WERI-Rb-1 (cell line): ENCODE data around the gene BICD2.

Source experiments
- DNase-seq: peaks from one replicate; pipeline ENCODE4 v3.0.0-alpha.2; 2020
- H3K27ac ChIP-seq: fragments of 250-450 bp; sonication (Bioruptor Pico); 2 replicates; pipeline ENCODE4 v1.5.1; 2020; ENCODE audit warnings: mild to moderate bottlenecking, moderate library complexity
- H3K27me3 ChIP-seq: fragments of 250-450 bp; sonication (Bioruptor Pico); 2 replicates; pipeline ENCODE4 v1.5.1; 2021; ENCODE audit warnings: mild to moderate bottlenecking, low read depth, moderate library complexity; ENCODE audit not compliant: insufficient read depth, severe bottlenecking
- H3K36me3 ChIP-seq: fragments of 250-450 bp; sonication (Bioruptor Pico); 2 replicates; pipeline ENCODE4 v1.5.1; 2020; ENCODE audit warnings: mild to moderate bottlenecking, moderate library complexity
- H3K4me3 ChIP-seq: 2 replicates; pipeline ENCODE4 v1.5.1; 2011; ENCODE audit warnings: low read depth, mild to moderate bottlenecking, control low read depth, low read length
- H3K9me3 ChIP-seq: fragments of 250-450 bp; sonication (Bioruptor Pico); 2 replicates; pipeline ENCODE4 v1.5.1; 2021; ENCODE audit warnings: mild to moderate bottlenecking, moderate library complexity; ENCODE audit not compliant: severe bottlenecking
- TF ChIP-seq, protein P1 (sequence below): IDR thresholded peaks from 2 replicates; pipeline ENCODE4 v1.5.1; 2011; ENCODE audit warnings: low read depth, mild to moderate bottlenecking, control low read depth, inconsistent platforms, low read length

BICD2 gene

DNA sequence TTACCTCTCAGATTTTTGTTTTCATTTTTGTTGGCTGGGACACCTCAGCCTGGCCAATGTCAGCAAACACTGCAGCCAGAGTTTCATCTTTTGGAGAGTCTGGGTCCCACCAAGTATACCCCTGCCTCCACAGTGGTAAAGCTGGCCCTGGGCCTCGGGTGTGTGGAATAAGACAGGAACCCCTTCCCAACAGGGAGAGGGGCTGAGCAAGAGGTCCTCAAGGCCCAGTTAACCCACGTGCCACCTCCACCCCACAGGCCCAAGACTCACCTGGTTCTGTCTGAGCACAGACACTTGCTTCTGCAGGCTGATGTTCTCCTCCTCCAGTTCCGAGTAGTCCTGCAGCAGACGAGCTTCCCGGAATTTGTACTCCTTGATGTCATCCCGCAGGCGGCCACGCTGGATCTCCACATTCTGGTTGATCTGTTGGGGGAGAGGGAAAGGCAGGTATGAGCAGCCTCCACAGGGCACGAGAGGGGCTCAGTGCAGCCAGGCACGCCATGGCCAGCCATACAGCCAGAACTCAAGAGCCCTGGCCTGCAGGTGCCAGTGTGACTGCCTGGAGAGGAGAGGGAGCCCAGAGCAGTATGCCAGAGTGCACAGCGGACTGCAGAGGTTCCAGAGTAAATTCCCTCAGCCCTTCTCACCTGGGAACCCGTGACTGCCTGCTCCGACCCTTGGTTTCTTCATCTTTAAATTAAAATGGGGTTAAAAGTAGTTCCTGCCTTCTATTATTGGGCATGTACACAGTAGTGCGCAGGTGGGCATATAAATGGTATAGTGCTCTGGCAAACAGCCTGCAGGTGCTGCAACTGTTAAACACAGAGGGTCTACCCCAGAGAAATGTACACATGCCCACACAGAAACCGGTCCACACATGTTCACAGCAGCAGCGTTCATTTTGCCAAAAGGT, 42.0 kb downstream of the BICD2 start:
- H3K4me3 ChIP-seq: no peak overlapping the region
- H3K27ac ChIP-seq: no peak overlapping the region
- no peaks in the 10 kb centered on the region for H3K27me3 ChIP-seq
- peaks cover 76% of the 10 kb centered on the region for H3K36me3 ChIP-seq
- H3K9me3 ChIP-seq: no peaks in the 10 kb centered on the region
- TF ChIP-seq, protein P1, sequence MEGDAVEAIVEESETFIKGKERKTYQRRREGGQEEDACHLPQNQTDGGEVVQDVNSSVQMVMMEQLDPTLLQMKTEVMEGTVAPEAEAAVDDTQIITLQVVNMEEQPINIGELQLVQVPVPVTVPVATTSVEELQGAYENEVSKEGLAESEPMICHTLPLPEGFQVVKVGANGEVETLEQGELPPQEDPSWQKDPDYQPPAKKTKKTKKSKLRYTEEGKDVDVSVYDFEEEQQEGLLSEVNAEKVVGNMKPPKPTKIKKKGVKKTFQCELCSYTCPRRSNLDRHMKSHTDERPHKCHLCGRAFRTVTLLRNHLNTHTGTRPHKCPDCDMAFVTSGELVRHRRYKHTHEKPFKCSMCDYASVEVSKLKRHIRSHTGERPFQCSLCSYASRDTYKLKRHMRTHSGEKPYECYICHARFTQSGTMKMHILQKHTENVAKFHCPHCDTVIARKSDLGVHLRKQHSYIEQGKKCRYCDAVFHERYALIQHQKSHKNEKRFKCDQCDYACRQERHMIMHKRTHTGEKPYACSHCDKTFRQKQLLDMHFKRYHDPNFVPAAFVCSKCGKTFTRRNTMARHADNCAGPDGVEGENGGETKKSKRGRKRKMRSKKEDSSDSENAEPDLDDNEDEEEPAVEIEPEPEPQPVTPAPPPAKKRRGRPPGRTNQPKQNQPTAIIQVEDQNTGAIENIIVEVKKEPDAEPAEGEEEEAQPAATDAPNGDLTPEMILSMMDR: no peak
- no peak for DNase-seq

DNA sequence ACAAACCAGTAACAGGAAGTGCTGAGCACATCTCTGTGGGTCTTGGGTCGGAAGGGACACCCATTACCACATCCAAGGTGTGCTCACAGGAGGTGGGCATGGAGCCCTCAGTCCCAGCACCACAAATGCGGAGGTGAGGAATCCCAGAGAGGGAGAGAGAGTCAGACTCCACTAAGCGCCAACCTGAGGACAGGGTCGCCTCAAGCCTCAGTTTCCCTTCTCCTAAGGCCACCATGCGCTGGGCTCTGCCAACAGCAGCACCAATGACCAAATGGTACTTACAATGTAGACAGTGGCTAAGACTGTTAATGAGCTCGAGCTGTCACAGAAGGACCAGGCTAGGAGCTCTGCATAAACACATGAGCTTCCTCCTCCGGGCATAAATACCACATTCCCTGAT, 43.1 kb downstream of the BICD2 start:
- no peaks in the 10 kb centered on the region for H3K27me3 ChIP-seq
- no peak overlapping the region for H3K27ac ChIP-seq
- no peaks in the 10 kb centered on the region for H3K9me3 ChIP-seq
- no peak overlapping the region for H3K4me3 ChIP-seq
- peaks cover 79% of the 10 kb centered on the region for H3K36me3 ChIP-seq
- TF ChIP-seq, protein P1: no peak
- DNase-seq: no peak

DNA sequence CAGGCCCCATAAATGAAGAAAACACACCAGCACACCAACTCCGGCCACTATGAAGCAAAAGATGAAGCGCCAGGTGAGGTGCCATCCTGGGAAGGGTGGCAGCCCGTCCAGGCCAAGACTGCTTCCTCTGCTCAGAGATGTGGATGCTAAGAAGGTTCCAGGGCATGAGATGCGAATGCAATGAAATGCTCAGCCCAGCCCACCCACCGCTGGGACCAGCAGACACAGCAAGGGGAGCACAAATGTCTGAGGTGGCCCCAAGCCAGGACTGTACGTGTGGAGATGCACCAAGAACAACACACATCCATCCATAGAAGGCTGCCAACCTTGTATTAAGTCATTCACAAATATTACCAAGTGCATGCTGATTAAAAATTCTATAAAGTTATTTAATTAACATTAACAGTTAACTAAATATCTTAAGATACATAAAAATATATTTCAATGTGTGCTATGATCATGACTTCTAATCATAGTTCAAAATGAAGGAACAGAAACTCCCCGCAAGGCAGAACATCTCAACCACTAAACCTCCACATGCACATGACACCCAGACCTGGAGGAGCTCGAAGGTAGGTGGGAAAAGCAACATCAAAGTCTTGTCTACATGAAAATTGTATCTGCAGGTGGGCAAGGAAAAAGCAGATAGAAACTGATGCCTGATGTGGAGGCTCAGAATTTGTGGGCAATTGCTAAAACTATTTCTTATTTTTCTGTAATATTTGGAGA, 43.7 kb downstream of the BICD2 start:
- TF ChIP-seq, protein P1: no peak
- no peak for DNase-seq
- no peak overlapping the region for H3K27ac ChIP-seq
- H3K9me3 ChIP-seq: no peaks in the 10 kb centered on the region
- peaks cover 79% of the 10 kb centered on the region for H3K36me3 ChIP-seq
- H3K4me3 ChIP-seq: no peak overlapping the region
- H3K27me3 ChIP-seq: no peaks in the 10 kb centered on the region

DNA sequence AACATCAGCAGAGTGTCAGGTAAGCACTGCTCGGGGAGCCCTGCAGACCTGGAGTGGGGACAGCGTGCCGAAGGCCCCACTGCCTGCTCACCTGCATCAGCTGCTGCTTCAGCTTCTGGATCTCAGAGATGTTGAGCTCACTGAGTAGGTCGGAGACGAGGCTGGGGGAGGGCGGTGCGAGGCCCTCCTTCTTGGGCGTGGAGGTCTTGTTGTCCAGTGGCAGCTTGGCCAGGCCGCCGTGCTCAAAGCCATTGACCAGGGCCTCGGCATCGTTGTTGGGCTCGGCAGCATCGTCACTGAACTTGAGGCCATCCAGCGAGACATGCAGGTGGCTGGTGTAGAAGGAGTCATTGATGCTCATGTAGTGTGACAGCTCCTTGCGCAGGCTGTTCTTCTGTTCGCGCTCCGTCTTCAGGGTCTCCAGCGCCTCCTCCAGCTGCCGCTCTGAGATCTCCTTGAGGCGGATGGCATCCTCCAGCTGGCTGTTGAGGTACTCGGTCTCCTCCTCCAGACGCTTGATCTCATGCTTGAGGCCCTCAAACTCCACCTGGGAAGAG, 44.3 kb downstream of the BICD2 start:
- Histone ChIP-seq H3K4me3 (no peak overlapping the region), H3K36me3 (peaks cover 79% of the 10 kb centered on the region), H3K27me3 (no peaks in the 10 kb centered on the region), H3K27ac (no peak overlapping the region), H3K9me3 (no peaks in the 10 kb centered on the region)
- DNase-seq: no peak
- TF ChIP-seq, protein P1: no peak

DNA sequence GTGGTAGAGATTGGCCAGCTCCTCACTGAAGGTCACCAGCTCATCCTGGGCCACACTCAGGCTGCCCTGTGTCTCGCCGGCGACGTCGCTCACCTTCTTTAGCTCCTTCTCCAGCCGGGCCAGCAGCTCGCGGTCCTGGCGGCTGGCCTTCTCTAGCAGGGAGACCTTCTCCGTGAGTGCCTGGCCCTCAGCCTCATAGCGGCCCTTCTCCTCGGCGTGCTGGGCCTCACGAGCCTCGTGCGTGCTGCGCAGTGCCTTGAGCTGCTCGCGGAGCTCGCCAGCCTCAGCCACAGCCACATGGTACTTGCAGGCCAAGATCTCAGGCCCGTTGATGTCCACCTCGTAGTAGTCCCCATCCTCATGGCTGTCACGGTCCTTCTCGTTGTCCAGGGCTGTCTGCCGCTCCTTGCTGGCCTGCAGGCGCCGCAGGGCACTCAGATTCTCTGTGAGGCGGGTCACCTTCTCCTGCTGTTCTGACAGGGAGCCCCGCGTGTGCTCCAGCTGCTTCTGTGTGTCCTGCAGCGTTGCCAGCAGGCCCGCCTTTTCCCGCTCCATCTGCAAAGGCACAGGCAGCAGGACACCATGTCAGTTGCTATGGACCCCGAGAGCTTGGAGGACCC, 45.5 kb downstream of the BICD2 start:
- Histone ChIP-seq H3K4me3 (no peak overlapping the region), H3K27ac (no peak overlapping the region), H3K36me3 (peaks cover 87% of the 10 kb centered on the region), H3K27me3 (no peaks in the 10 kb centered on the region), H3K9me3 (no peaks in the 10 kb centered on the region)
- TF ChIP-seq, protein P1: no peak
- no peak for DNase-seq
